T follicular helper cell (primary cell): ENCODE data around the gene FAM162A.

Source experiments
- DNase-seq: peaks from one replicate; pipeline ENCODE4 v3.0.0-alpha.2; 2020; ENCODE audit warnings: low read depth

FAM162A gene

DNA sequence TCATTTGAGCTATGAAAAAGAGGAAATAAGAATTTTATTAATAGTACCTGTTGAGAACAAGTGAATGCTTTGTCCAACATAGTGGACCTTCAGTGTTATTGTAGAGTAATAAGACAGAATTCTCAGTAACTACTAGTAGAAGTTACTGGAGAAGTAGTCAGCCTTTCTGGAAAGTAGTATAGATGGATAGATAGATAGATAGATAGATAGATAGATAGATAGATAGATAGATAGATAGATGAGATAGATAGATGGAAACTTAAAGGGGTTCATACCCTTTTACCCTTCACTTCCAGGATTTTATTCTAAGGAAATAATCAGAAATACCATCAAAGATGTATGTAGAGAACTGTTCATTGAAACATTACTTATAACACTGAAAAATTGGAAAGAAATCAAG is 5.2 kb downstream of the FAM162A start:
- DNase-seq = no peak

- DNase-seq = no peak
These were observed 5.9 kb downstream of the FAM162A start for GRCh38 chr3:122389892-122390291.

GRCh38 chr3:122390665-122391064 is 6.7 kb downstream of the FAM162A start:
- no peak for DNase-seq

- DNase-seq = no peak
These were observed 7.9 kb downstream of the FAM162A start for GRCh38 chr3:122391681-122392446.

- no peak for DNase-seq
These were observed 9.2 kb downstream of the FAM162A start for GRCh38 chr3:122392868-122393844.

- no peak for DNase-seq
These were observed 10.2 kb downstream of the FAM162A start for GRCh38 chr3:122394173-122394572.

GRCh38 chr3:122395582-122395981 is 11.6 kb downstream of the FAM162A start:
- no peak for DNase-seq

- no peak for DNase-seq
These were observed 12.5 kb downstream of the FAM162A start for GRCh38 chr3:122396511-122396910.

GRCh38 chr3:122397201-122397600 is 13.2 kb downstream of the FAM162A start:
- DNase-seq = no peak

GRCh38 chr3:122398920-122399319 is 14.9 kb downstream of the FAM162A start:
- no peak for DNase-seq

DNA sequence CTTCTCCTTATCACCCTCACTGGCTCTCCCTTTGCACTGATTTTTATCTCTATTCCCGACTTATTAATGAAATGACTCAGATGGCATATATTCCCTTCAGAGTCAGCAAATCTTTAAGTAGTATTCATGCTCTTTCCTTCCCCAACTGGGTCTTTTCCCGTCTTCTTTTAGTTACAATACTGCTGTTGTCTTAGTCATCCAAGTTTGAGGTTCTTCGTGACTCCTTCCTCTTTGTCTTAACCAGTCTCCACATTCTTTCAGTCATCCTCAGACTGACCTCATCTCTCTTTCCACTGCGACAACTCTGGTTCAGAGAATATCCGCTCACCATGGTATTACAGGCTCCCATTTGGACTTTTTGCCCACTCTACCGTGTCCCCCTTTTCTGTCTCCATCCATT is 19.5 kb downstream of the FAM162A start:
- no peak for DNase-seq

GRCh38 chr3:122405015-122405414 is 21.0 kb downstream of the FAM162A start:
- DNase-seq = no peak

DNA sequence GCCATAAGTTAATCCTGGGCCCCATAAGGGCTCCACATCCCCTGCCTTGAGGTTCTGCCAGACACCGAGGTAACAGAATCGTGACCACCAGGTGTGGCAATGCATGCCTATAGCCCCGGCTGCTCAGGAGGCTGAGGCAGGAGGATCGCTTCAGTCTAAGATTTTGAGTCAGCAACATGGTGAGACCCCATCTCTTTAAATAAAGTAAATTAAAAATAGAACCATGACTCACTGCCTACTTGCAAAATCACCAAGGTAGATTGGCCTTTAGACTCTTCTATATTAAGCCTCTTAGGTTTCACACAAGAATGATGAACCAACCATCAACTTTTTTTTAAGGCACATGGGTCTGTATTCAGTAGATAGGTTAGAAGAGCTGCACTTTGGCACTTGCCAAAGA is 22.2 kb downstream of the FAM162A start:
- DNase-seq = no peak

DNA sequence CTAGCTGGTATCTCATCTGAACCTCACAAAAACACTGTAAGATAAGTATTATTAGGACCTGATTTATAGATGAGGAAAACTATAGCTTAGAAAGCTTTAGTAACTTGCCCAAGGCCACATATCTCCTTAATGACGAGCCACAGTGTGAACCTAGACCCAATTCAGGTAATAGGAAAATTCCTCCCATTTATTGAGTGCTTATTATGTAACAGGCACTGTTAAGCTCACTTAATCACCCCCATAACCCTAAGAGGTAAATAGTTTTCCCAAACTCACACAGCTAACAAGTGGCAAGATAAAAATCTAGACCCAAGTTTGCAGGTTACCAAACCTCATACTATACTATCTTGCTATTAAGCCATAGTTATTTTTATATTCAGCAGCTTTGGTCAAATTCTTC is 24.0 kb downstream of the FAM162A start:
- no peak for DNase-seq

- DNase-seq = no peak
These were observed 25.5 kb downstream of the FAM162A start for GRCh38 chr3:122409446-122409845.

- DNase-seq = no peak
These were observed 26.1 kb downstream of the FAM162A start for GRCh38 chr3:122410111-122410510.

GRCh38 chr3:122410639-122411038 is 26.7 kb downstream of the FAM162A start:
- no peak for DNase-seq

GRCh38 chr3:122414391-122414790 is 30.4 kb downstream of the FAM162A start:
- no peak for DNase-seq

DNA sequence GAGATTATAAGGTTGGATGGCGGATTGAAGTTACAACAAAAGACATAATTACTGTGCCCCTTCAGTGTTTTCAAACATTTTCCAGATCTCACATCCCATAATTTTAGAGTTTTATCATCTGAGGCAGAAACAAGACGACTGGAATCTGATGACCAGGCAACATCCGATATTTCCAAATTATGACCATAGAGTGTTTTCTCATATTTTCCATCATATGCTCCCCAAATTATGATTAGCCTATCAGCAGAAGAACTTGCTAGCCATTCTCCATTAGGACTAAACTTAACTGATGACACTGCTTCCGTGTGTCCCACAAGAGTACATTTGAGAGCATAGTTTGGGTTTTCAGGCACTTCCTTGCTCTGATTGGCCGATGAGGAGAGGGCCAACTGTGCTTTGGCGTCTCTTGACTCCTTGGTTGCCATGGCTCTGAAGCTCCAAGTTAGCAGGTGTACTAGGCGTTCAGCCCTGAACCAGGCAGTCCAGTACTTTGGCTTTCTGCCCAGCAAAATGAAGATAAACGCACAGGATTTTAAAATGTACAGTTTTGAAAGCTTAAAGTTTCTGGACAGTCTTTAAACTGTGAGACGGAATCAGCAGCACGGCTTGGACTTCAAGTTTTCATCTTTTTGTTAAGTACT is 31.2 kb downstream of the FAM162A start:
- DNase-seq = peak; percentile 21

DNA sequence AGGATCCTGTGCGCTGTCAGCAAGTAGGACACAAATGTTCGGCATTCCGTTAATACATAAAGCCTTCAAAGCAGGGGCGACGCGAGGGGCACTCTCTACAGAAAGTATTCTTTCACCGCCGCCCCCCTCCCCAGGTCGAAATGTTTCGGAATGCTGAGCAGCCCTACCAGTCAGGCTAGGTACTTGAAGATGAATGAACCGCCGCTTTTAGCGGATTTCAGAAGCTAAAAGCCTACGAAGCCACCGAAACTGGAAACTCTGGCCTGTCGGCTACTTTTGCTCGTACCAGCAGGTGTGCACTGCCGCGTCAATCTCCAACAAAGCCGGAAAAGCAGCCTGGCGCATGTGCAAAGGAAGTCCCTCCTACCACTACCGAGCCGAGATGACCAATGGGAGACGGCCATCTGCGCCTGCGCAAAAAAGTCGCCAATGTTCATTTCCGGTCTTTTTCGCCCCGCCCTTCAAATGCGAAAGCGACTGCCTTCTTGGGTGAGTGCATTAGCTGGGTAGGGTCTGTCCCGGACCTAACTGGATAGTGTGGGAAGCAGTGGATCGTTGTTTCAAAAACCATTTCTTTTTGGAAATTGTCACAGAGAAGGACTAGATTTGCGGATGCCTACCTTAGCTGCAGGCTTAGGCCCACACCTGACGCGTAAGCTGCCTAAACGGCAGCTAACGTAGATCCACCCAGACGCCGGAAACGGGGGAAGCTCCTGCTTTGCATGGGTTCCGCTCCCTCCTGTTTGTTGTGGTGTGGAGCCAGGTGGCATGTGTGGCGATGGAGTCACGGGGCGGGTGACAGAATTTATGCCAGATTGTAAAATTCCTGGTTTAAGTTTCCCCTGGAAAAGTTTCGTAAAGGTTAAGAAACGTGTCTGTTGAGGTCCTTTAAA is 32.0 kb downstream of the FAM162A start, which contains the start of gene WDR5B:
WDR5B (minus strand) TSS at position 301 of the 893 bp plus-strand sequence. CDS start 534 bp downstream, outside the sequence.
- DNase-seq = peak; percentile 97

DNA sequence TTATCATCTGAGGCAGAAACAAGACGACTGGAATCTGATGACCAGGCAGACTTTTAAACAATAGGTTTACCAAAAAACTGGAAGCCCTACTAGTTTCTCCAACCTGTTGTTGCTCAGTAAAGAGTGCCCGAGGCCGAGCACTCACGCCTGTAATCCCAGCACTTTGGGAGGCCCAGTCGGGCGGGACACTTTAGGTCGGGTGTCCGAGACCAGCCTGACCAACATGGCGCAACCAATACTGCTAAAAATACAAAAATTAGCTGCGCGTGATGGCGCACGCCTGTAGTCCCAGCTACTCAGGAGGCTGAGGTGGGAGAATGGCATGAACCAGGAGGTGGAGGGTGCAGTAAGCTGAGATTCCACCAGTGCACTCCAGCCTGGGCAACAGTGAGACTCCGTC is 33.0 kb downstream of the FAM162A start:
- no peak for DNase-seq
